ENCODE measurements around the gene KSR1.

The KSR1 gene

GRCh38 chr17:27558842-27559505 lies 102.7 kb downstream of the KSR1 start:
- POLR2A ChIA-PET: no interaction called here
- CTCF ChIA-PET: no interaction called here
- TF ChIP-seq LEF1 (IDR thresholded peaks at IDR 0.05; ENCODE audit: borderline replicate concordance): no peak
- no peak for TF ChIP-seq NFRKB (IDR thresholded peaks at IDR 0.05)
- no peak for TF ChIP-seq ELF4 (IDR thresholded peaks at IDR 0.05)
- TF ChIP-seq L3MBTL2 (conservative IDR thresholded peaks at IDR 0.05): no peak
- TF ChIP-seq SUZ12 (IDR thresholded peaks at IDR 0.05): no peak
- no peak for TF ChIP-seq ARNT (IDR thresholded peaks at IDR 0.05)
- TF ChIP-seq BHLHE40 (IDR thresholded peaks at IDR 0.05; ENCODE audit: borderline replicate concordance): no peak
- TF ChIP-seq HDGF (IDR thresholded peaks at IDR 0.05; ENCODE audit: borderline replicate concordance): no peak
- no peak for TF ChIP-seq PKNOX1 (IDR thresholded peaks at IDR 0.05)
- no peak for TF ChIP-seq TARDBP (IDR thresholded peaks at IDR 0.05)
- no peak for TF ChIP-seq SP1 (IDR thresholded peaks at IDR 0.05)
- TF ChIP-seq CTBP1 (IDR thresholded peaks at IDR 0.05; ENCODE audit: borderline replicate concordance): no peak
- TF ChIP-seq ZNF384 (IDR thresholded peaks at IDR 0.05): no peak
- TF ChIP-seq FOXM1 (IDR thresholded peaks at IDR 0.05; ENCODE audit: borderline replicate concordance): no peak
- no peak for DNase-seq (ENCODE audit: extremely low spot score)

- DNase-seq (ENCODE audit: extremely low spot score): no peak
- ChIA-PET CTCF (interaction anchor here (1.2 to 1.6 kb wide), 2 partner anchors 9 to 14 kb away, joined by 4 to 8 read pairs; no protein-coding TSS in a partner anchor), POLR2A (interaction anchor here (1.0 kb wide), 1 partner anchor 20 kb away, joined by 4 read pairs; no protein-coding TSS in a partner anchor)
- TF ChIP-seq FOXM1 (IDR thresholded peaks at IDR 0.05; ENCODE audit: borderline replicate concordance) (no peak), PKNOX1 (IDR thresholded peaks at IDR 0.05) (no peak), FOXK2 (IDR thresholded peaks at IDR 0.05) (no peak), NFRKB (IDR thresholded peaks at IDR 0.05) (no peak), CTBP1 (IDR thresholded peaks at IDR 0.05; ENCODE audit: borderline replicate concordance) (no peak), FOXA1 (IDR thresholded peaks at IDR 0.05) (no peak), LEF1 (IDR thresholded peaks at IDR 0.05; ENCODE audit: borderline replicate concordance) (no peak), SP1 (IDR thresholded peaks at IDR 0.05) (no peak), TARDBP (IDR thresholded peaks at IDR 0.05) (no peak), ZNF384 (IDR thresholded peaks at IDR 0.05) (no peak), BHLHE40 (IDR thresholded peaks at IDR 0.05; ENCODE audit: borderline replicate concordance) (no peak), ELF4 (IDR thresholded peaks at IDR 0.05) (no peak), L3MBTL2 (conservative IDR thresholded peaks at IDR 0.05) (no peak), ARNT (IDR thresholded peaks at IDR 0.05) (no peak)
Measured at GRCh38 chr17:27559506-27560481, 103.5 kb downstream of the KSR1 start.

- no peak for DNase-seq (ENCODE audit: extremely low spot score)
- TF ChIP-seq PKNOX1 (IDR thresholded peaks at IDR 0.05) (no peak), ELF4 (IDR thresholded peaks at IDR 0.05) (no peak), ZNF384 (IDR thresholded peaks at IDR 0.05) (no peak), SP1 (IDR thresholded peaks at IDR 0.05) (no peak), TARDBP (IDR thresholded peaks at IDR 0.05) (no peak), BHLHE40 (IDR thresholded peaks at IDR 0.05; ENCODE audit: borderline replicate concordance) (no peak), LEF1 (IDR thresholded peaks at IDR 0.05; ENCODE audit: borderline replicate concordance) (no peak), L3MBTL2 (conservative IDR thresholded peaks at IDR 0.05) (no peak), CTBP1 (IDR thresholded peaks at IDR 0.05; ENCODE audit: borderline replicate concordance) (no peak), SUZ12 (IDR thresholded peaks at IDR 0.05) (no peak), FOXK2 (IDR thresholded peaks at IDR 0.05) (no peak), HDGF (IDR thresholded peaks at IDR 0.05; ENCODE audit: borderline replicate concordance) (no peak), FOXA1 (IDR thresholded peaks at IDR 0.05) (no peak), ARNT (IDR thresholded peaks at IDR 0.05) (no peak)
- ChIA-PET CTCF (interaction anchor here (1.0 to 1.6 kb wide), 3 partner anchors 9 to 324 kb away, joined by 3 to 8 read pairs (median 4); no protein-coding TSS in a partner anchor), POLR2A (interaction anchor here (1.0 kb wide), 1 partner anchor 21 kb away, joined by 4 read pairs; no protein-coding TSS in a partner anchor)
Measured at GRCh38 chr17:27560668-27561067, 104.4 kb downstream of the KSR1 start.

GRCh38 chr17:27562777-27563455 lies 106.7 kb downstream of the KSR1 start:
- ChIA-PET CTCF (interaction anchor here (1.7 kb wide), 1 partner anchor 12 kb away, joined by 5 read pairs; no protein-coding TSS in a partner anchor), POLR2A (no interaction called here)
- no peak for TF ChIP-seq LEF1 (IDR thresholded peaks at IDR 0.05; ENCODE audit: borderline replicate concordance)
- no peak for TF ChIP-seq PKNOX1 (IDR thresholded peaks at IDR 0.05)
- TF ChIP-seq FOXK2 (IDR thresholded peaks at IDR 0.05): no peak
- TF ChIP-seq ELF4 (IDR thresholded peaks at IDR 0.05): no peak
- no peak for TF ChIP-seq ZNF384 (IDR thresholded peaks at IDR 0.05)
- no peak for TF ChIP-seq BHLHE40 (IDR thresholded peaks at IDR 0.05; ENCODE audit: borderline replicate concordance)
- no peak for TF ChIP-seq FOXM1 (IDR thresholded peaks at IDR 0.05; ENCODE audit: borderline replicate concordance)
- no peak for TF ChIP-seq FOXA1 (IDR thresholded peaks at IDR 0.05)
- no peak for TF ChIP-seq TARDBP (IDR thresholded peaks at IDR 0.05)
- no peak for TF ChIP-seq SUZ12 (IDR thresholded peaks at IDR 0.05)
- no peak for TF ChIP-seq L3MBTL2 (conservative IDR thresholded peaks at IDR 0.05)
- no peak for TF ChIP-seq ARNT (IDR thresholded peaks at IDR 0.05)
- no peak for TF ChIP-seq SP1 (IDR thresholded peaks at IDR 0.05)
- TF ChIP-seq HDGF (IDR thresholded peaks at IDR 0.05; ENCODE audit: borderline replicate concordance): no peak
- TF ChIP-seq CTBP1 (IDR thresholded peaks at IDR 0.05; ENCODE audit: borderline replicate concordance): no peak
- TF ChIP-seq NFRKB (IDR thresholded peaks at IDR 0.05): no peak
- DNase-seq (ENCODE audit: extremely low spot score): no peak
